ENCODE measurements around the gene OPRM1. TPM values are rescaled to one million over a fixed set of nuclear protein-coding genes. Genes with fewer than 3 reads are reported as not detected.

The OPRM1 gene
- total RNA-seq, 1 donor from 2014 or later: not detected

- DNase-seq (ENCODE audit: low read depth, low spot score): no peak
Observed at GRCh38 chr6:154202958-154203357, 163.9 kb downstream of the OPRM1 start.

- no peak for DNase-seq (ENCODE audit: low read depth, low spot score)
Observed at GRCh38 chr6:154206141-154206540, 167.1 kb downstream of the OPRM1 start.

GRCh38 chr6:154206996-154207395, 168.0 kb downstream of the OPRM1 start:
- no peak for DNase-seq (ENCODE audit: low read depth, low spot score)

- DNase-seq (ENCODE audit: low read depth, low spot score): no peak
Observed at GRCh38 chr6:154209555-154209954, 170.5 kb downstream of the OPRM1 start.

- no peak for DNase-seq (ENCODE audit: low read depth, low spot score)
Observed at GRCh38 chr6:154210678-154211077, 171.6 kb downstream of the OPRM1 start.

- DNase-seq (ENCODE audit: low read depth, low spot score): no peak
Observed at GRCh38 chr6:154213782-154214181, 174.7 kb downstream of the OPRM1 start.

- no peak for DNase-seq (ENCODE audit: low read depth, low spot score)
Observed at GRCh38 chr6:154218301-154218700, 179.3 kb downstream of the OPRM1 start.

GRCh38 chr6:154218787-154219186, 179.7 kb downstream of the OPRM1 start:
- DNase-seq (ENCODE audit: low read depth, low spot score): no peak

- DNase-seq (ENCODE audit: low read depth, low spot score): no peak
Observed at GRCh38 chr6:154219250-154219649, 180.2 kb downstream of the OPRM1 start.

- DNase-seq (ENCODE audit: low read depth, low spot score): no peak
Observed at GRCh38 chr6:154222716-154223115, 183.7 kb downstream of the OPRM1 start.

- no peak for DNase-seq (ENCODE audit: low read depth, low spot score)
Observed at GRCh38 chr6:154223296-154223695, 184.3 kb downstream of the OPRM1 start.

- DNase-seq (ENCODE audit: low read depth, low spot score): no peak
Observed at GRCh38 chr6:154226461-154226860, 187.4 kb downstream of the OPRM1 start.

GRCh38 chr6:154227862-154228520, 189.0 kb downstream of the OPRM1 start:
- no peak for DNase-seq (ENCODE audit: low read depth, low spot score)

- DNase-seq (ENCODE audit: low read depth, low spot score): no peak
Observed at GRCh38 chr6:154228521-154228905, 189.5 kb downstream of the OPRM1 start.

- DNase-seq (ENCODE audit: low read depth, low spot score): no peak
Observed at GRCh38 chr6:154229786-154230185, 190.7 kb downstream of the OPRM1 start.

GRCh38 chr6:154230393-154230792, 191.4 kb downstream of the OPRM1 start:
- no peak for DNase-seq (ENCODE audit: low read depth, low spot score)

- DNase-seq (ENCODE audit: low read depth, low spot score): no peak
Observed at GRCh38 chr6:154230910-154231595, 192.0 kb downstream of the OPRM1 start.

GRCh38 chr6:154232013-154232910, 193.2 kb downstream of the OPRM1 start:
- no peak for DNase-seq (ENCODE audit: low read depth, low spot score)

GRCh38 chr6:154233383-154233782, 194.3 kb downstream of the OPRM1 start:
- DNase-seq (ENCODE audit: low read depth, low spot score): no peak

GRCh38 chr6:154234019-154234772, 195.2 kb downstream of the OPRM1 start:
- DNase-seq (ENCODE audit: low read depth, low spot score): no peak

GRCh38 chr6:154236646-154237301, 197.7 kb downstream of the OPRM1 start:
- DNase-seq (ENCODE audit: low read depth, low spot score): no peak
